Lower lobe of right lung (tissue), 2 donors: Measurements from ENCODE around the gene CACNA1H. TPM values are rescaled to one million over a fixed set of nuclear protein-coding genes. Genes with fewer than 3 reads are reported as not detected.

Experiments used
- ATAC-seq, 2 donors: fragments of 200-7000 bp; cut with Tn5 transposase; one replicate each; pipeline ENCODE4 v1.9.1; 2020 to 2022; ENCODE audit warnings: mild to moderate bottlenecking in 2 of 2, moderate library complexity in 2 of 2
- DNase-seq: peaks from one replicate; pipeline ENCODE4 v3.0.0-alpha.2; 2020
- H3K27ac ChIP-seq: fragments of 200-600 bp; one replicate; pipeline ENCODE4 v1.8.0; 2022
- H3K27me3 ChIP-seq: fragments of 200-600 bp; one replicate; pipeline ENCODE4 v1.8.0; 2022; ENCODE audit warnings: low read depth
- H3K36me3 ChIP-seq: fragments of 200-600 bp; one replicate; pipeline ENCODE4 v1.8.0; 2022; ENCODE audit warnings: mild to moderate bottlenecking
- H3K4me1 ChIP-seq: fragments of 200-600 bp; one replicate; pipeline ENCODE4 v1.8.0; 2022
- H3K4me3 ChIP-seq: fragments of 200-600 bp; one replicate; pipeline ENCODE4 v1.8.0; 2022; ENCODE audit warnings: mild to moderate bottlenecking
- H3K9me3 ChIP-seq: fragments of 200-600 bp; one replicate; pipeline ENCODE4 v1.8.0; 2022
- intact Hi-C: fragments of 100-400 bp; cut with DNase I; formaldehyde crosslinking; loops from one replicate; pipeline ENCODE4 v1.11.0; 2022
- total RNA-seq: library from RNA; stranded (reverse); fragmentation: NEBNext Ultra II Directional; extraction: Animal tissue kit (Norgen Biotek cat#: 25700); gene quantifications from one replicate; pipeline ENCODE4 v1.2.1, GENCODE V29; 2021
- TF ChIP-seq, protein P1 (sequence below): fragments of 200-600 bp; IDR thresholded peaks from one replicate; pipeline ENCODE4 v1.8.0; 2022; ENCODE audit warnings: antibody characterized with exemption, mild to moderate bottlenecking
- donor health status: DM: no; HTN: yes; CAD: no; lungs with severe emphysema.

The CACNA1H gene
- total RNA-seq, 1 donor from 2014 or later: 8.4 TPM

DNA sequence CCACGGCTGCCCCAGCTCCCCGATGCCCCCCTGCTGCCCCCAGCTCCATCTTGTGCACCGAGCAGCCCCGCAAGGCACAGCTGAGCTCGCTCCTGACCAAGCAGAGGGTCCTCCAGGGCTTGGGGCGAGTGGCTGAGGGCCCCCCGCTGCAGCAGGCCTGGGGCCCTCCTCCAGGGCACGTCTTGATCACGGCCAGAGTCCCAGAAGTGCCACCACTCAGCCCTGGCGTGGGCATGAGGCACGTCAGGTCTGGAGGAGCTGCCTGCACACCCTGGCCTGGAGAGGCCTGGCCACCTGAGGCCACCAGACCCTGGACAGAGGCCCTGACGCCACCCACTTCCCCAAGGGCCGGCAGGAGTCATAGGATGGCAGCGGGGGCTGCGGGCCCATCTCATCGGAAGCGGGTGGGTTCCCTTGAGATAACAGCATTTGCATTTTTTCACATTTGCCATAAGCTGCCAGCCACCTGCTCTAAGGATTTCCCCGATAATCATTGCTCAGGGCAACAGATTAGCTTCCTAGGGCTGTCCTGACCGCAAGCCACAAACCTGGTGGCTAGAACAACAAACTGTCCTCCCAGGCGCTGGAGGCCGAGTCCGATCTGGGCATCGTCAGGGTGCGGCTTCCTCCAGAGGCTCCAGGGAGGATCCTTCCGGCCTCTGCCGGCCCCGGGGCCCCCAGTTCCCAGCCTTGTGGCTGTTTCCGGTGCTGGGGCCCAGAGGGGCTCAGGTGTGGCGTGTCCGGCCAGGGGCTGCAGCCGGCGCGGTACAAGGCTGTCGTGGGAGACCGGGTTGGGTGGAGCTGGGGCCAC is 32.9 kb upstream of the CACNA1H start:
- H3K27ac ChIP-seq: no peak overlapping the region
- no peak overlapping the region for H3K4me3 ChIP-seq
- H3K9me3 ChIP-seq: no peaks in the 10 kb centered on the region
- H3K4me1 ChIP-seq: no peaks in the 10 kb centered on the region
- H3K36me3 ChIP-seq: no peaks in the 10 kb centered on the region
- no peak for ATAC-seq
- intact Hi-C loops: no loop called here
- H3K27me3 ChIP-seq: peaks cover 57% of the 10 kb centered on the region
- no peak for DNase-seq
- TF ChIP-seq, protein P1, sequence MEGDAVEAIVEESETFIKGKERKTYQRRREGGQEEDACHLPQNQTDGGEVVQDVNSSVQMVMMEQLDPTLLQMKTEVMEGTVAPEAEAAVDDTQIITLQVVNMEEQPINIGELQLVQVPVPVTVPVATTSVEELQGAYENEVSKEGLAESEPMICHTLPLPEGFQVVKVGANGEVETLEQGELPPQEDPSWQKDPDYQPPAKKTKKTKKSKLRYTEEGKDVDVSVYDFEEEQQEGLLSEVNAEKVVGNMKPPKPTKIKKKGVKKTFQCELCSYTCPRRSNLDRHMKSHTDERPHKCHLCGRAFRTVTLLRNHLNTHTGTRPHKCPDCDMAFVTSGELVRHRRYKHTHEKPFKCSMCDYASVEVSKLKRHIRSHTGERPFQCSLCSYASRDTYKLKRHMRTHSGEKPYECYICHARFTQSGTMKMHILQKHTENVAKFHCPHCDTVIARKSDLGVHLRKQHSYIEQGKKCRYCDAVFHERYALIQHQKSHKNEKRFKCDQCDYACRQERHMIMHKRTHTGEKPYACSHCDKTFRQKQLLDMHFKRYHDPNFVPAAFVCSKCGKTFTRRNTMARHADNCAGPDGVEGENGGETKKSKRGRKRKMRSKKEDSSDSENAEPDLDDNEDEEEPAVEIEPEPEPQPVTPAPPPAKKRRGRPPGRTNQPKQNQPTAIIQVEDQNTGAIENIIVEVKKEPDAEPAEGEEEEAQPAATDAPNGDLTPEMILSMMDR: no peak

GRCh38 chr16:1120577-1120941 is 32.3 kb upstream of the CACNA1H start:
- ATAC-seq (no peak), DNase-seq (no peak)
- H3K9me3 ChIP-seq: no peaks in the 10 kb centered on the region
- H3K4me3 ChIP-seq: no peak overlapping the region
- intact Hi-C loops: no loop called here
- H3K27ac ChIP-seq: no peak overlapping the region
- TF ChIP-seq, protein P1: no peak
- H3K27me3 ChIP-seq: peaks cover 63% of the 10 kb centered on the region
- H3K4me1 ChIP-seq: no peaks in the 10 kb centered on the region
- H3K36me3 ChIP-seq: no peaks in the 10 kb centered on the region

DNA sequence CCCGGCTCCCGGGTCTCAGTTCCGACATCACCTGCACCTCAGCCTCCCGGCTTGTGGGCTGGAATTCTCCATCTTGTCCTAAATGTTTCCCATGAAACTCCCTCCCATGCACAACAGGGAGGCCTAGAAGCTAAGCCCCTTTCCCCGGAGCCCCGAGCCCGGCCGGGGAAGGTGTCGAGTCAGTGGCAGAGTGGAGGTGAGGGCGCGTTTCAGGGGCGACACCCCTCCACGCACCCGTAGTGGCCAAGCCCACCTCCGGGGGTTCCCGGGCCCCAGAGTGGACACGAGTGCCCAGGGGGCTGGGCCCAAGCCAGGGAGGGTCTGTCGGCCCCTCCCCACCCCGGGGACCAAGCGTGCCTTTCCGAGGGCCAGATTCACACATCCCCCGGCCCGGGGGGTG is 31.9 kb upstream of the CACNA1H start:
- TF ChIP-seq, protein P1: no peak
- intact Hi-C loops: no loop called here

DNA sequence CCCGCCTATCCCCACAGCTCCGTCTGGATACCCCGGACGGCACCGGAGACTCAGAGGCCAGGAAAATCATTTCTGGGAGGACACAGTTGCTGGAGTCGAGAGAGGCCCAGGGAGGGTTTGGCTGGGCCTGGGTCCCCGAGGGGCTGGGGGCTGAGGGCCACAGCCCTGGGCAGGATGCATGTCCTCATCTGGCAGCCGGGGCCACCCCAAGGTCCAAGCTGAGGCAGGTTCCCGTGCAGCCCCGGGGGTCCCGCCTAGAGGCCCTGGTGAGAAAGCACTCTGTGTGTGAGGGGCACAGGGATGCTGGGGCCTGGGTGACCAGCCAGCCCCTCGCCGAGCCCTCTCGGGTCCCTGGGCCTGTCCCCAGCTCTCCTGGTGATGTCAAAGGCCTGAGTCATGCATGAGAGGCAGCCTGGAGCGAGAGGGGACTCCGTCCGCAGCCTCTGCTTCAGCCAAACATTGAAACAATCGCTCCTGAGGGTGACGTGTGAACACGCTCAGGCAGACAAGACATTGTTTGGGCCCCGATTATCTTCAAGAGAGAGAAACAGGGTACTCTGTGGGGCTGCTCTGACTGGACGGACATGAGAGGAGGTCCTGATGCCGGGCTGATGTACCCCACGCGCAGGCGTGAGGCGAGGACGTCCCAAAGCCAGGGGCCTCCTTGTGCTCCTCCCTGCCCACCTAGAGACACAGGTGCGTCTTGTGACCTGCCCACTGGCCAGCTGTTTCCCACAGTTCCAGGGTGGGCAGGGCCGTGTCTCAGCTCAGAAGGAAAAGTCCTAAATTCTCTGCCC is 31.1 kb upstream of the CACNA1H start:
- Histone ChIP-seq H3K36me3 (no peaks in the 10 kb centered on the region), H3K27me3 (peaks cover 71% of the 10 kb centered on the region), H3K9me3 (no peaks in the 10 kb centered on the region), H3K4me1 (no peaks in the 10 kb centered on the region), H3K27ac (no peak overlapping the region), H3K4me3 (no peak overlapping the region)
- TF ChIP-seq, protein P1: no peak
- intact Hi-C loops: no loop called here
- DNase-seq: no peak
- no peak for ATAC-seq

More for the DNA sequence above, 31.9 kb upstream of the CACNA1H start:
- no peaks in the 10 kb centered on the region for H3K9me3 ChIP-seq
- no peak overlapping the region for H3K4me3 ChIP-seq
- H3K4me1 ChIP-seq: no peaks in the 10 kb centered on the region
- DNase-seq (no peak), ATAC-seq (no peak)
- no peak overlapping the region for H3K27ac ChIP-seq
- no peaks in the 10 kb centered on the region for H3K36me3 ChIP-seq
- H3K27me3 ChIP-seq: peaks cover 67% of the 10 kb centered on the region

GRCh38 chr16:1122398-1122765 is 30.5 kb upstream of the CACNA1H start:
- no peak for DNase-seq
- TF ChIP-seq, protein P1: no peak
- no peak overlapping the region for H3K27ac ChIP-seq
- peaks cover 67% of the 10 kb centered on the region for H3K27me3 ChIP-seq
- ATAC-seq: no peak
- intact Hi-C loops: no loop called here
- H3K9me3 ChIP-seq: no peaks in the 10 kb centered on the region
- H3K4me3 ChIP-seq: no peak overlapping the region
- H3K36me3 ChIP-seq: no peaks in the 10 kb centered on the region
- H3K4me1 ChIP-seq: no peaks in the 10 kb centered on the region
